ENCODE measurements around the gene MYH11.

MYH11 gene

GRCh38 chr16:15833541-15833940 lies 23.3 kb downstream of the MYH11 start:
- H3K4me1 ChIP-seq (ENCODE audit: control insufficient read depth, insufficient read depth, low read length): no peaks in the 10 kb centered on the region
- no peak overlapping the region for H3K9ac ChIP-seq (ENCODE audit: low read length)
- H3K9me3 ChIP-seq (ENCODE audit: control insufficient read depth, low read length): no peaks in the 10 kb centered on the region
- H3K36me3 ChIP-seq (ENCODE audit: control insufficient read depth, insufficient read depth, low read length): no peaks in the 10 kb centered on the region
- H3K27me3 ChIP-seq (ENCODE audit: control insufficient read depth, insufficient read depth, low read length): no peaks in the 10 kb centered on the region
- H3K4me3 ChIP-seq (ENCODE audit: low read length): no peak overlapping the region

DNA sequence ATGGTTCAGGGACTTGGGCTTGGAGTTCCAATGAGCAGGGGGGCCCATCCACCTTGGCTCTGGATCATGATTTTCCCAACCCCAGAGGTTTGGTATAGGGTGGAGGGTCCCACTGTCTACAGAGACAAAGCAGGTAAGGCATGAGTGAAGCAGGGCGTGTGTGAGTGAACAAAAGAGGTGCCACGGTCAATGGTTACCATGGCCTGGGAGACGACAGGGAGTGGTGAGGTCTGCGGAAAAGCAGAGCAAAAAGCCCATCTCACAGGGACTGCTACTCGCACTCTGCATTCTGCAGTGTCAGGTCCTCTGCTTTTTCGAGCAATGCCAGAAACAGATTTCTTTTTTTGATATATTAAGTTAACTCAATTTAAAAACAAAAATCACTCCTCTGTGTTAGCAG lies 24.6 kb downstream of the MYH11 start:
- no peaks in the 10 kb centered on the region for H3K4me1 ChIP-seq (ENCODE audit: control insufficient read depth, insufficient read depth, low read length)
- H3K36me3 ChIP-seq (ENCODE audit: control insufficient read depth, insufficient read depth, low read length): no peaks in the 10 kb centered on the region
- H3K4me3 ChIP-seq (ENCODE audit: low read length): no peak overlapping the region

DNA sequence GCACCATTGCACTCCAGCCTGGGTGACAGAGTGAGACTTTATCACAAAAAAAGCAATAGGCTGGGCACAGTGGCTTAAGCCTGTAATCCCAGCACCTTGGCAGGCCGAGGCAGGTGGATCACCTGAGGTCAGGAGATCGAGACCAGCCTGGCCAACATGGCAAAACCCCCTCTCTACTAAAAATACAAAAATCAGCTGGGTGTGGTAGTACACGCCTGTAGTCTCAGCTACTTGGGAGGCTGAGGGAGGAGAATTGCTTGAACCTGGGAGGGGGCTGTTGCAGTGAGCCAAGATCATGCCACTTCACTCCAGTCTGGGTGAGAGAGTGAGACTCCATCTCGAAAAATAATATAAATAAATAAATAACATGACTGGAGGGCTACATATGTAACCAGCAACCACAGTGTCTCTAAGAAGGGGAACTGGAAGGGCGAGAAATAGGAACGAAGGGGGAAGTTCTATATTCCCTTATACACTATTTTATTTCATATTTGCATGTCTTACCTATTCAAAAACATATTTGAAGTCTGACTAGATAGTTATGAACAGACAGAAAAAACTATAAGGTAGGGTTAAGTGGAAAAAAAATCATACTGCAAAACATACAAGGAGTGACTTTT lies 25.9 kb downstream of the MYH11 start:
- Histone ChIP-seq H3K9ac (ENCODE audit: low read length) (no peak overlapping the region), H3K4me3 (ENCODE audit: low read length) (no peak overlapping the region), H3K36me3 (ENCODE audit: control insufficient read depth, insufficient read depth, low read length) (no peaks in the 10 kb centered on the region), H3K27me3 (ENCODE audit: control insufficient read depth, insufficient read depth, low read length) (no peaks in the 10 kb centered on the region), H3K9me3 (ENCODE audit: control insufficient read depth, low read length) (no peaks in the 10 kb centered on the region), H3K4me1 (ENCODE audit: control insufficient read depth, insufficient read depth, low read length) (no peaks in the 10 kb centered on the region)

More for the DNA sequence above, 24.6 kb downstream of the MYH11 start:
- Histone ChIP-seq H3K27me3 (ENCODE audit: control insufficient read depth, insufficient read depth, low read length) (no peaks in the 10 kb centered on the region), H3K9me3 (ENCODE audit: control insufficient read depth, low read length) (no peaks in the 10 kb centered on the region), H3K9ac (ENCODE audit: low read length) (no peak overlapping the region)

DNA sequence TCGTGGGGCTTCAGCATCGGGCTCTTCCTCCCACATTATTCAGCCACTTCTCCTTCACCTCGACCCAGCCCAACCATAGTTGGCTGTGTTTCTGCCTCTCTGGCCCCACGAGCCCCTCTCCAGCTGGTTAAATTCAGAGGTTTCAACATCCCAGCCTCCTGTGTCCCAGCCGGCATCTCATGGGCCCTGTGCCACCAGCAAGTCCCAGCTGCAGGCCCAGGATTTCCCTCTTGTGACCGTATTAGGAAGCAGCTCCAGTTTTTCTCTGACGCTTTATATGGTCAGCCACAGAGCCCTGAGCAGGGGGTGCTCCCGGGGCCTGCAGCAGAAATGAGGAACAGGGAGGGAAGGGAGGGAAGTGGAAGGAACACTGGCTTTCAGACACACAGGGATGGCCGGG lies 27.4 kb downstream of the MYH11 start:
- Histone ChIP-seq H3K4me3 (ENCODE audit: low read length) (no peak overlapping the region), H3K27me3 (ENCODE audit: control insufficient read depth, insufficient read depth, low read length) (no peaks in the 10 kb centered on the region), H3K9ac (ENCODE audit: low read length) (no peak overlapping the region), H3K9me3 (ENCODE audit: control insufficient read depth, low read length) (no peaks in the 10 kb centered on the region), H3K4me1 (ENCODE audit: control insufficient read depth, insufficient read depth, low read length) (no peaks in the 10 kb centered on the region), H3K36me3 (ENCODE audit: control insufficient read depth, insufficient read depth, low read length) (no peaks in the 10 kb centered on the region)

DNA sequence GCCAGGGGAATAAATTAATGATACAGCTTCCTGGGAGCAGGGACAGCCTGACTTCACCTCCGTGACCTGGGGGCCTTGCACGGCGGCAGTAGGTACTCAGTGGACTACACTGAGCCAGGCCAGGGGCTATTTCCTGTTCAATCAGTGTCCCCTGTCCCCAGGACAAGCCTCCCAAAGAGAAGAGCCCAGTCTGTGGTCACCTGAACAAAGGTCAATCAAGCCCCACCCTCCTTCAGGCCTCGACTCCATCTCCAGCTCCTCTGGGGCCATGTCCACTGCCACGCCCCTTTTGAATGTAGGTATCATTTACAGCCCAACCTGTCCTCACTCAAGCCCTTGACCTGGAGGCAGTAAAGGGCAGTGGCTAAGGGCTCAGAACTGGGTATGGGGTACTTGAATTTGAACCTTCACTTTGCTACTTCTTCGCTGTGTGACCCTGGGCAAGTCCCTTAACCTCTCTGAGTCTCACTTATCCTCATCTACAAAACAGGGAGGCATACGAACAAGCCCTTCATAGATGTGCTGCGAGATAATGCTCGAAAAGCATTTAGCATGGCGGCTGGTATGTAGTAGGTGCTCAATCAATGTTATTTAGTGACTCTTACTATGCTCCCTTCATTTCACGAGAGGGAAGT lies 29.0 kb downstream of the MYH11 start:
- Histone ChIP-seq H3K9me3 (ENCODE audit: control insufficient read depth, low read length) (no peaks in the 10 kb centered on the region), H3K9ac (ENCODE audit: low read length) (no peak overlapping the region), H3K36me3 (ENCODE audit: control insufficient read depth, insufficient read depth, low read length) (no peaks in the 10 kb centered on the region), H3K27me3 (ENCODE audit: control insufficient read depth, insufficient read depth, low read length) (no peaks in the 10 kb centered on the region), H3K4me1 (ENCODE audit: control insufficient read depth, insufficient read depth, low read length) (no peaks in the 10 kb centered on the region), H3K4me3 (ENCODE audit: low read length) (no peak overlapping the region)

GRCh38 chr16:15827299-15827698 lies 29.5 kb downstream of the MYH11 start:
- Histone ChIP-seq H3K36me3 (ENCODE audit: control insufficient read depth, insufficient read depth, low read length) (no peaks in the 10 kb centered on the region), H3K4me1 (ENCODE audit: control insufficient read depth, insufficient read depth, low read length) (no peaks in the 10 kb centered on the region), H3K9me3 (ENCODE audit: control insufficient read depth, low read length) (no peaks in the 10 kb centered on the region), H3K4me3 (ENCODE audit: low read length) (no peak overlapping the region), H3K9ac (ENCODE audit: low read length) (no peak overlapping the region), H3K27me3 (ENCODE audit: control insufficient read depth, insufficient read depth, low read length) (no peaks in the 10 kb centered on the region)

- Histone ChIP-seq H3K36me3 (ENCODE audit: control insufficient read depth, insufficient read depth, low read length) (no peaks in the 10 kb centered on the region), H3K27me3 (ENCODE audit: control insufficient read depth, insufficient read depth, low read length) (no peaks in the 10 kb centered on the region), H3K4me3 (ENCODE audit: low read length) (no peak overlapping the region), H3K4me1 (ENCODE audit: control insufficient read depth, insufficient read depth, low read length) (no peaks in the 10 kb centered on the region), H3K9ac (ENCODE audit: low read length) (no peak overlapping the region), H3K9me3 (ENCODE audit: control insufficient read depth, low read length) (no peaks in the 10 kb centered on the region)
Measured at GRCh38 chr16:15825750-15826305, 31.0 kb downstream of the MYH11 start.

DNA sequence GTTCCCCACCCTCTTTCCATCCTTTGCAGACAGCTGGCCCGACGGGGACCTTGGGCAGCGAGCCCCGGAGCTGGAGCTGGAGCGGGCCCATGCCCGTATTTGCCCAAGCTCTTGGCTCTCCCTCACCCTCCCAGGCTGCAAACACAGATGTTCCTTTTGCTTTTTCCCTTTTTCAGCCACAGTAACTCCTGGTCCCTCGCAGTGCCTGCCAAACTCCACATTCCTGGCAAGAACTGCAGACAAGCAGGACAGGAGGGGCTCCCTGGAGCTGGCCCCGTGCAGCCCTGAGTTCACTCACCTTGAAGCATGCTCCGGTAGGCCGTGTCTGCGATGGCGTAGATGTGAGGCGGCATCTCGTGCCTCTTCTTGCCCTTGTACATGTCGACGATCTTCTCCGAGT lies 33.9 kb downstream of the MYH11 start:
- no peak overlapping the region for H3K9ac ChIP-seq (ENCODE audit: low read length)

GRCh38 chr16:15820837-15821236 lies 36.0 kb downstream of the MYH11 start:
- no peak overlapping the region for H3K4me3 ChIP-seq (ENCODE audit: low read length)
- H3K9ac ChIP-seq (ENCODE audit: low read length): no peak overlapping the region
- H3K4me1 ChIP-seq (ENCODE audit: control insufficient read depth, insufficient read depth, low read length): no peaks in the 10 kb centered on the region
- H3K27me3 ChIP-seq (ENCODE audit: control insufficient read depth, insufficient read depth, low read length): peaks cover 3% of the 10 kb centered on the region
- H3K36me3 ChIP-seq (ENCODE audit: control insufficient read depth, insufficient read depth, low read length): no peaks in the 10 kb centered on the region
- no peaks in the 10 kb centered on the region for H3K9me3 ChIP-seq (ENCODE audit: control insufficient read depth, low read length)

More for the DNA sequence above, 33.9 kb downstream of the MYH11 start:
- peaks cover 3% of the 10 kb centered on the region for H3K27me3 ChIP-seq (ENCODE audit: control insufficient read depth, insufficient read depth, low read length)
- no peaks in the 10 kb centered on the region for H3K4me1 ChIP-seq (ENCODE audit: control insufficient read depth, insufficient read depth, low read length)
- H3K9me3 ChIP-seq (ENCODE audit: control insufficient read depth, low read length): no peaks in the 10 kb centered on the region
- H3K4me3 ChIP-seq (ENCODE audit: low read length): no peak overlapping the region
- no peaks in the 10 kb centered on the region for H3K36me3 ChIP-seq (ENCODE audit: control insufficient read depth, insufficient read depth, low read length)

- Histone ChIP-seq H3K36me3 (ENCODE audit: control insufficient read depth, insufficient read depth, low read length) (no peaks in the 10 kb centered on the region), H3K4me3 (ENCODE audit: low read length) (no peak overlapping the region), H3K27me3 (ENCODE audit: control insufficient read depth, insufficient read depth, low read length) (peaks cover 3% of the 10 kb centered on the region), H3K9me3 (ENCODE audit: control insufficient read depth, low read length) (no peaks in the 10 kb centered on the region), H3K9ac (ENCODE audit: low read length) (no peak overlapping the region), H3K4me1 (ENCODE audit: control insufficient read depth, insufficient read depth, low read length) (no peaks in the 10 kb centered on the region)
Measured at GRCh38 chr16:15819046-15819445, 37.8 kb downstream of the MYH11 start.

GRCh38 chr16:15817446-15817845 lies 39.4 kb downstream of the MYH11 start:
- H3K9ac ChIP-seq (ENCODE audit: low read length): no peak overlapping the region
- peaks cover 6% of the 10 kb centered on the region for H3K27me3 ChIP-seq (ENCODE audit: control insufficient read depth, insufficient read depth, low read length)
- no peaks in the 10 kb centered on the region for H3K4me1 ChIP-seq (ENCODE audit: control insufficient read depth, insufficient read depth, low read length)
- no peaks in the 10 kb centered on the region for H3K36me3 ChIP-seq (ENCODE audit: control insufficient read depth, insufficient read depth, low read length)
- H3K4me3 ChIP-seq (ENCODE audit: low read length): no peak overlapping the region
- no peaks in the 10 kb centered on the region for H3K9me3 ChIP-seq (ENCODE audit: control insufficient read depth, low read length)

GRCh38 chr16:15816228-15816627 lies 40.6 kb downstream of the MYH11 start:
- Histone ChIP-seq H3K36me3 (ENCODE audit: control insufficient read depth, insufficient read depth, low read length) (no peaks in the 10 kb centered on the region), H3K4me3 (ENCODE audit: low read length) (no peak overlapping the region), H3K9ac (ENCODE audit: low read length) (no peak overlapping the region), H3K27me3 (ENCODE audit: control insufficient read depth, insufficient read depth, low read length) (peaks cover 6% of the 10 kb centered on the region), H3K9me3 (ENCODE audit: control insufficient read depth, low read length) (no peaks in the 10 kb centered on the region), H3K4me1 (ENCODE audit: control insufficient read depth, insufficient read depth, low read length) (peaks cover 7% of the 10 kb centered on the region)

Data from mucosa of stomach (tissue), 1 donor.